SK-N-SH treated with all-trans-retinoic acid at 6 μM for 48 hours (cell line): ENCODE data around the gene TBC1D25.

Source experiments
- ATAC-seq: fragments of 200-7000 bp; cut with Tn5 transposase; 3 replicates; pipeline ENCODE4 v1.9.1; 2020; ENCODE audit warnings: mild to moderate bottlenecking, moderate library complexity
- ARNTL ChIP-seq: fragments of 450-650 bp; formaldehyde crosslinking; IDR thresholded peaks from 2 replicates; pipeline ENCODE4 v1.5.0; 2020; ENCODE audit warnings: low read depth, mild to moderate bottlenecking, moderate library complexity, borderline replicate concordance
- BACH2 ChIP-seq: fragments of 250-450 bp; sonication (Bioruptor Pico); IDR thresholded peaks from 2 replicates; pipeline ENCODE4 v1.9.0; 2021; ENCODE audit warnings: mild to moderate bottlenecking, borderline replicate concordance
- ESRRG ChIP-seq: fragments of 250-450 bp; sonication (Bioruptor Pico); IDR thresholded peaks from 2 replicates; pipeline ENCODE4 v1.6.1; 2021; ENCODE audit warnings: mild to moderate bottlenecking
- OSR1 ChIP-seq: fragments of 250-450 bp; sonication (Bioruptor Pico); IDR thresholded peaks from 2 replicates; pipeline ENCODE4 v1.8.0; 2022; ENCODE audit warnings: moderate library complexity, mild to moderate bottlenecking, inconsistent platforms
- RARB ChIP-seq: fragments of 250-450 bp; sonication (Bioruptor Pico); IDR thresholded peaks from 2 replicates; pipeline ENCODE4 v1.8.0; 2021; ENCODE audit warnings: mild to moderate bottlenecking, moderate library complexity
- SNAI2 ChIP-seq: fragments of 250-450 bp; sonication (Bioruptor Pico); IDR thresholded peaks from 2 replicates; pipeline ENCODE4 v1.5.0; 2020; ENCODE audit warnings: mild to moderate bottlenecking, moderate library complexity
- TCF4 ChIP-seq: fragments of 250-450 bp; sonication (Bioruptor Pico); IDR thresholded peaks from 2 replicates; pipeline ENCODE4 v1.8.0; 2021; ENCODE audit warnings: mild to moderate bottlenecking, moderate library complexity, borderline replicate concordance
- TOX ChIP-seq: fragments of 250-450 bp; sonication (Bioruptor Pico); IDR thresholded peaks from 2 replicates; pipeline ENCODE4 v1.8.0; 2021; ENCODE audit warnings: mild to moderate bottlenecking, moderate library complexity, borderline replicate concordance
- ZFP3 ChIP-seq: fragments of 250-450 bp; sonication (Bioruptor Pico); IDR thresholded peaks from 2 replicates; pipeline ENCODE4 v1.5.0; 2020; ENCODE audit warnings: mild to moderate bottlenecking, moderate library complexity
- ZFP30 ChIP-seq: fragments of 450-650 bp; formaldehyde crosslinking; IDR thresholded peaks from 2 replicates; pipeline ENCODE4 v1.5.0; 2022; ENCODE audit warnings: mild to moderate bottlenecking, moderate library complexity
- ZNF565 ChIP-seq: fragments of 450-650 bp; formaldehyde crosslinking; conservative IDR thresholded peaks from 2 replicates; pipeline ENCODE4 v1.5.0; 2020; ENCODE audit warnings: low read depth, mild to moderate bottlenecking, moderate library complexity
- ZNF70 ChIP-seq: fragments of 450-650 bp; formaldehyde crosslinking; IDR thresholded peaks from 2 replicates; pipeline ENCODE4 v1.5.0; 2020; ENCODE audit warnings: mild to moderate bottlenecking, moderate library complexity
- ZNF8 ChIP-seq: fragments of 450-650 bp; formaldehyde crosslinking; IDR thresholded peaks from 2 replicates; pipeline ENCODE4 v1.5.0; 2020; ENCODE audit warnings: mild to moderate bottlenecking, moderate library complexity
- TF ChIP-seq, protein P1 (sequence below): fragments of 250-450 bp; sonication (Bioruptor Pico); IDR thresholded peaks from 2 replicates; pipeline ENCODE4 v1.5.1; 2020; ENCODE audit warnings: low read depth, mild to moderate bottlenecking, moderate library complexity
- TF ChIP-seq, protein P2 (sequence below): fragments of 250-450 bp; sonication (Bioruptor Pico); IDR thresholded peaks from 2 replicates; pipeline ENCODE4 v1.8.0; 2021; ENCODE audit warnings: low read depth, mild to moderate bottlenecking, moderate library complexity, borderline replicate concordance
- TF ChIP-seq, protein P3 (sequence below): fragments of 250-450 bp; sonication (Bioruptor Pico); IDR thresholded peaks from 2 replicates; pipeline ENCODE4 v1.5.1; 2021; ENCODE audit warnings: mild to moderate bottlenecking, moderate library complexity
- TF ChIP-seq, protein P4 (sequence below): fragments of 250-450 bp; sonication (Bioruptor Pico); IDR thresholded peaks from 2 replicates; pipeline ENCODE4 v1.5.0; 2020; ENCODE audit warnings: mild to moderate bottlenecking, moderate library complexity
- TF ChIP-seq, protein P5 (sequence below): fragments of 250-450 bp; sonication (Bioruptor Pico); IDR thresholded peaks from 2 replicates; pipeline ENCODE4 v1.8.0; 2020; ENCODE audit warnings: mild to moderate bottlenecking, moderate library complexity, borderline replicate concordance

The TBC1D25 gene

DNA sequence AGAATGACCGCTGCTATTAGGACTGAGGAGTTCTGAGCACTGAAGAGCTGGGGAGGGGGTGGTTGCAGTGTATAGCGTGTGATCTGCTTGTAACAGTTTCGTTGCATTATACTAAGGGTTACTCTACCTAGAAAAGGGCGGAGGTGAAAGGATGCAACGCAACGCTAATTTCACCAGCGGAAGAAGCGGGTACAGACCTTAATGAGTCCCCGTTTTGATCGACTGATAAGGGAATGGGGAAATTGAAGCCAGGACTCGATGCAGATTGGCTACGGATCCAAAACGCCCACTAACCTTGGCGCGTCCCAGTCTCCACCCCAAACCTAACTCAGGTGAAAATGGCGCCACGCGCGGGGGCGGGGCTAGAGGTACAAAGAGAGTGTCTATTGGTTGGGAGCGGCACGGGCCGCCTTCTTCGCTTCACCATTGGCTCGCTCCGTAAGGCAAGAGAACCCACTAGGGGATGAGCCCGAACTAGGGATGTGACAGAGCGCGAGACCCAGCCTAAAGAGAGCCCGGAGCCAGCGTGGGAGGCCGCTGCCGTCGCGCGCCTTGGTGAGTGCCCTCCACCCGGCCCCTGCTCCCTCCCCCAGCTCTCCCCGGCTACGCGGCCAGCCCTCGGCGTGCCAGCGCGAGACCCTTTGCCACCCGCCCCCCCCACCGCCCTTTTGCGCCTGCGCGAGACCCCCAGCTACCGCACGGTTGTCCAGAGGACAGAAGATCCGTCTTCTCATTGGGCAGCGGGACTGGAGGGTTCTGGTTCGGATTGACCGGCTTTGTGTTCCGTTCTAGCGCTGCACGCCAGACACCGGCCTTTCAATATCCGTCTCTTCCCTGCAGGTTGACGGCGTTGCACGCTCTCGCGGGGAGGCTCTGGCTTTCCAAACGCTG, 17.9 kb upstream of the TBC1D25 start, which contains the start of gene EBP:
Gene EBP (plus strand): TSS at position 456 of the 891 bp plus-strand sequence. CDS start 1,964 bp downstream, outside the sequence.
- TF ChIP-seq, protein P1, sequence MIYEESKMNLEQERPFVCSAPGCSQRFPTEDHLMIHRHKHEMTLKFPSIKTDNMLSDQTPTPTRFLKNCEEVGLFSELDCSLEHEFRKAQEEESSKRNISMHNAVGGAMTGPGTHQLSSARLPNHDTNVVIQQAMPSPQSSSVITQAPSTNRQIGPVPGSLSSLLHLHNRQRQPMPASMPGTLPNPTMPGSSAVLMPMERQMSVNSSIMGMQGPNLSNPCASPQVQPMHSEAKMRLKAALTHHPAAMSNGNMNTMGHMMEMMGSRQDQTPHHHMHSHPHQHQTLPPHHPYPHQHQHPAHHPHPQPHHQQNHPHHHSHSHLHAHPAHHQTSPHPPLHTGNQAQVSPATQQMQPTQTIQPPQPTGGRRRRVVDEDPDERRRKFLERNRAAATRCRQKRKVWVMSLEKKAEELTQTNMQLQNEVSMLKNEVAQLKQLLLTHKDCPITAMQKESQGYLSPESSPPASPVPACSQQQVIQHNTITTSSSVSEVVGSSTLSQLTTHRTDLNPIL = no peak
- no peak for TF ChIP-seq TOX (CRISPR knock-in tag)
- TF ChIP-seq ZNF8 = no peak
- TF ChIP-seq ARNTL (CRISPR knock-in tag) = no peak
- TF ChIP-seq, protein P2, sequence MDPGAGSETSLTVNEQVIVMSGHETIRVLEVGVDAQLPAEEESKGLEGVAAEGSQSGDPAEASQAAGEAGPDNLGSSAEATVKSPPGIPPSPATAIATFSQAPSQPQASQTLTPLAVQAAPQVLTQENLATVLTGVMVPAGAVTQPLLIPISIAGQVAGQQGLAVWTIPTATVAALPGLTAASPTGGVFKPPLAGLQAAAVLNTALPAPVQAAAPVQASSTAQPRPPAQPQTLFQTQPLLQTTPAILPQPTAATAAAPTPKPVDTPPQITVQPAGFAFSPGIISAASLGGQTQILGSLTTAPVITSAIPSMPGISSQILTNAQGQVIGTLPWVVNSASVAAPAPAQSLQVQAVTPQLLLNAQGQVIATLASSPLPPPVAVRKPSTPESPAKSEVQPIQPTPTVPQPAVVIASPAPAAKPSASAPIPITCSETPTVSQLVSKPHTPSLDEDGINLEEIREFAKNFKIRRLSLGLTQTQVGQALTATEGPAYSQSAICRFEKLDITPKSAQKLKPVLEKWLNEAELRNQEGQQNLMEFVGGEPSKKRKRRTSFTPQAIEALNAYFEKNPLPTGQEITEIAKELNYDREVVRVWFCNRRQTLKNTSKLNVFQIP (CRISPR knock-in tag) = no peak
- no peak for TF ChIP-seq BACH2 (CRISPR knock-in tag)
- no peak for TF ChIP-seq RARB (CRISPR knock-in tag)
- TF ChIP-seq ZFP3 = no peak
- TF ChIP-seq ESRRG (CRISPR knock-in tag) = no peak
- no peak for TF ChIP-seq ZFP30 (CRISPR knock-in tag)
- no peak for TF ChIP-seq ZNF70 (CRISPR knock-in tag)
- TF ChIP-seq TCF4 = no peak
- TF ChIP-seq, protein P3, sequence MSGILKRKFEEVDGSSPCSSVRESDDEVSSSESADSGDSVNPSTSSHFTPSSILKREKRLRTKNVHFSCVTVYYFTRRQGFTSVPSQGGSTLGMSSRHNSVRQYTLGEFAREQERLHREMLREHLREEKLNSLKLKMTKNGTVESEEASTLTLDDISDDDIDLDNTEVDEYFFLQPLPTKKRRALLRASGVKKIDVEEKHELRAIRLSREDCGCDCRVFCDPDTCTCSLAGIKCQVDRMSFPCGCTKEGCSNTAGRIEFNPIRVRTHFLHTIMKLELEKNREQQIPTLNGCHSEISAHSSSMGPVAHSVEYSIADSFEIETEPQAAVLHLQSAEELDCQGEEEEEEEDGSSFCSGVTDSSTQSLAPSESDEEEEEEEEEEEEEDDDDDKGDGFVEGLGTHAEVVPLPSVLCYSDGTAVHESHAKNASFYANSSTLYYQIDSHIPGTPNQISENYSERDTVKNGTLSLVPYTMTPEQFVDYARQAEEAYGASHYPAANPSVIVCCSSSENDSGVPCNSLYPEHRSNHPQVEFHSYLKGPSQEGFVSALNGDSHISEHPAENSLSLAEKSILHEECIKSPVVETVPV = no peak
- TF ChIP-seq, protein P4, sequence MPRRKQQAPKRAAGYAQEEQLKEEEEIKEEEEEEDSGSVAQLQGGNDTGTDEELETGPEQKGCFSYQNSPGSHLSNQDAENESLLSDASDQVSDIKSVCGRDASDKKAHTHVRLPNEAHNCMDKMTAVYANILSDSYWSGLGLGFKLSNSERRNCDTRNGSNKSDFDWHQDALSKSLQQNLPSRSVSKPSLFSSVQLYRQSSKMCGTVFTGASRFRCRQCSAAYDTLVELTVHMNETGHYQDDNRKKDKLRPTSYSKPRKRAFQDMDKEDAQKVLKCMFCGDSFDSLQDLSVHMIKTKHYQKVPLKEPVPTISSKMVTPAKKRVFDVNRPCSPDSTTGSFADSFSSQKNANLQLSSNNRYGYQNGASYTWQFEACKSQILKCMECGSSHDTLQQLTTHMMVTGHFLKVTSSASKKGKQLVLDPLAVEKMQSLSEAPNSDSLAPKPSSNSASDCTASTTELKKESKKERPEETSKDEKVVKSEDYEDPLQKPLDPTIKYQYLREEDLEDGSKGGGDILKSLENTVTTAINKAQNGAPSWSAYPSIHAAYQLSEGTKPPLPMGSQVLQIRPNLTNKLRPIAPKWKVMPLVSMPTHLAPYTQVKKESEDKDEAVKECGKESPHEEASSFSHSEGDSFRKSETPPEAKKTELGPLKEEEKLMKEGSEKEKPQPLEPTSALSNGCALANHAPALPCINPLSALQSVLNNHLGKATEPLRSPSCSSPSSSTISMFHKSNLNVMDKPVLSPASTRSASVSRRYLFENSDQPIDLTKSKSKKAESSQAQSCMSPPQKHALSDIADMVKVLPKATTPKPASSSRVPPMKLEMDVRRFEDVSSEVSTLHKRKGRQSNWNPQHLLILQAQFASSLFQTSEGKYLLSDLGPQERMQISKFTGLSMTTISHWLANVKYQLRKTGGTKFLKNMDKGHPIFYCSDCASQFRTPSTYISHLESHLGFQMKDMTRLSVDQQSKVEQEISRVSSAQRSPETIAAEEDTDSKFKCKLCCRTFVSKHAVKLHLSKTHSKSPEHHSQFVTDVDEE (CRISPR knock-in tag) = no peak
- ATAC-seq = peak; percentile 99

DNA sequence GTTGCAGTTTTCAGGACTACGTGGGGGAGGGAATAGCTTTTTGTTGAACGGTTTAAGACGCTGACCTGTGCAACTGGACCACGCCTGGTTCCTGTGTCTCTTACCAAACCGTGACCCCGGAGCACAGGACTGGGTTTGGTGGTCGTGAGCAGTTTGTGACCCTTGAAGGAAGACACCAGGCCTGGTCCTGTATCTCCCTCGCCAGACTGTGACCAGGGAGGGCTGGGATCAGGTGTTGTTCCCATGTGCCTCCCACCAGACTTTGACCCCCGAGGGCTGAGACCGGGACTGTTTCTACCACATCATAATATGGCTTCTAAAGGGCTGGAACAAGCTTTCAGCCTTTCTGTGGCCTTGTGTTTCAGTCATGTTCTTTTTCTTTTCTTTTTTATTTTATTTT, 17.2 kb upstream of the TBC1D25 start:
- ATAC-seq = no peak
- TF ChIP-seq ZFP30 (CRISPR knock-in tag) (no peak), SNAI2 (no peak), ZNF565 (CRISPR knock-in tag) (no peak), ESRRG (CRISPR knock-in tag) (no peak), ZNF8 (no peak), ARNTL (CRISPR knock-in tag) (no peak), OSR1 (CRISPR knock-in tag) (no peak)
- TF ChIP-seq, protein P4 (CRISPR knock-in tag) = no peak
- TF ChIP-seq, protein P5, sequence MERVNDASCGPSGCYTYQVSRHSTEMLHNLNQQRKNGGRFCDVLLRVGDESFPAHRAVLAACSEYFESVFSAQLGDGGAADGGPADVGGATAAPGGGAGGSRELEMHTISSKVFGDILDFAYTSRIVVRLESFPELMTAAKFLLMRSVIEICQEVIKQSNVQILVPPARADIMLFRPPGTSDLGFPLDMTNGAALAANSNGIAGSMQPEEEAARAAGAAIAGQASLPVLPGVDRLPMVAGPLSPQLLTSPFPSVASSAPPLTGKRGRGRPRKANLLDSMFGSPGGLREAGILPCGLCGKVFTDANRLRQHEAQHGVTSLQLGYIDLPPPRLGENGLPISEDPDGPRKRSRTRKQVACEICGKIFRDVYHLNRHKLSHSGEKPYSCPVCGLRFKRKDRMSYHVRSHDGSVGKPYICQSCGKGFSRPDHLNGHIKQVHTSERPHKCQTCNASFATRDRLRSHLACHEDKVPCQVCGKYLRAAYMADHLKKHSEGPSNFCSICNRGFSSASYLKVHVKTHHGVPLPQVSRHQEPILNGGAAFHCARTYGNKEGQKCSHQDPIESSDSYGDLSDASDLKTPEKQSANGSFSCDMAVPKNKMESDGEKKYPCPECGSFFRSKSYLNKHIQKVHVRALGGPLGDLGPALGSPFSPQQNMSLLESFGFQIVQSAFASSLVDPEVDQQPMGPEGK (CRISPR knock-in tag) = no peak
- TF ChIP-seq, protein P1 = no peak
- TF ChIP-seq, protein P3 = no peak
